HepG2 (cell line): ENCODE measurements around the gene CLIP2. TPM values are rescaled to one million over a fixed set of nuclear protein-coding genes. Genes with fewer than 3 reads are reported as not detected.
A peak's percentile ranks its signal among the peaks of the same experiment; 100 is the strongest.

ENCODE experiments used
- CCAR2 ChIP-seq: fragments of 200-400 bp; formaldehyde crosslinking; optimal IDR thresholded peaks from 2 replicates; pipeline ENCODE3; 2018; ENCODE audit warnings: low read depth, mild to moderate bottlenecking, low read length, moderate library complexity
- ETV6 ChIP-seq: sonication (generic); formaldehyde crosslinking; conservative IDR thresholded peaks from 2 replicates; pipeline ENCODE4 v1.4.0; 2020; ENCODE audit warnings: missing genetic modification reagents
- FOXP4 ChIP-seq: sonication (generic); formaldehyde crosslinking; IDR thresholded peaks from 2 replicates; pipeline ENCODE4 v1.4.0; 2020; ENCODE audit warnings: missing genetic modification reagents
- HNRNPK ChIP-seq: fragments of 200-400 bp; formaldehyde crosslinking; IDR thresholded peaks from 2 replicates; pipeline ENCODE4 v1.6.1; 2018; ENCODE audit warnings: low read length, low read depth, moderate library complexity, mild to moderate bottlenecking; ENCODE audit not compliant: poor library complexity, severe bottlenecking
- KDM5A ChIP-seq: fragments of 200-600 bp; sonication (generic); IDR thresholded peaks from 2 replicates; pipeline ENCODE4 v1.7.0; 2018; ENCODE audit warnings: antibody characterized with exemption, mild to moderate bottlenecking, low read length, borderline replicate concordance
- KDM5B ChIP-seq: sonication (generic); formaldehyde crosslinking; IDR thresholded peaks from 2 replicates; pipeline ENCODE4 v1.4.0; 2020; ENCODE audit warnings: missing genetic modification reagents, mild to moderate bottlenecking, borderline replicate concordance
- KMT2B ChIP-seq: IDR thresholded peaks from 2 replicates; pipeline ENCODE4 v1.6.1; 2016; ENCODE audit warnings: missing genetic modification reagents, missing compliant biosample characterization
- MED1 ChIP-seq: sonication (generic); formaldehyde crosslinking; IDR thresholded peaks from 2 replicates; pipeline ENCODE4 v1.4.0; 2020; ENCODE audit warnings: missing genetic modification reagents
- PRDM10 ChIP-seq: sonication (generic); formaldehyde crosslinking; IDR thresholded peaks from 2 replicates; pipeline ENCODE4 v1.4.0; 2020; ENCODE audit warnings: low read depth, missing genetic modification reagents
- SOX5 ChIP-seq: IDR thresholded peaks from 2 replicates; pipeline ENCODE4 v1.6.1; 2016; ENCODE audit warnings: borderline replicate concordance
- TARDBP ChIP-seq: sonication (generic); formaldehyde crosslinking; IDR thresholded peaks from 2 replicates; pipeline ENCODE4 v1.8.0; 2022; ENCODE audit warnings: mild to moderate bottlenecking, missing genetic modification reagents
- TEAD3 ChIP-seq: optimal IDR thresholded peaks from 2 replicates; pipeline ENCODE3; 2016; ENCODE audit warnings: borderline replicate concordance
- ZBTB20 ChIP-seq: sonication (generic); formaldehyde crosslinking; IDR thresholded peaks from 2 replicates; pipeline ENCODE4 v1.8.1; 2023; ENCODE audit warnings: missing genetic modification reagents, low read depth, mild to moderate bottlenecking, borderline replicate concordance
- ZFY ChIP-seq: sonication (generic); formaldehyde crosslinking; IDR thresholded peaks from 2 replicates; pipeline ENCODE4 v1.4.0; 2020; ENCODE audit warnings: missing genetic modification reagents
- ZNF17 ChIP-seq: sonication (generic); formaldehyde crosslinking; IDR thresholded peaks from 2 replicates; pipeline ENCODE4 v1.5.0; 2020; ENCODE audit warnings: mild to moderate bottlenecking, missing genetic modification reagents
- ZNF326 ChIP-seq: sonication (generic); formaldehyde crosslinking; IDR thresholded peaks from 2 replicates; pipeline ENCODE4 v1.4.0; 2020; ENCODE audit warnings: missing genetic modification reagents, borderline replicate concordance
- ZNF432 ChIP-seq: sonication (generic); formaldehyde crosslinking; IDR thresholded peaks from 2 replicates; pipeline ENCODE4 v1.5.0; 2020; ENCODE audit warnings: missing genetic modification reagents, mild to moderate bottlenecking, borderline replicate concordance
- ZNF513 ChIP-seq: sonication (generic); formaldehyde crosslinking; conservative IDR thresholded peaks from 2 replicates; pipeline ENCODE4 v1.5.0; 2020; ENCODE audit warnings: missing genetic modification reagents
- ZNF564 ChIP-seq: sonication (generic); formaldehyde crosslinking; IDR thresholded peaks from 2 replicates; pipeline ENCODE4 v1.8.1; 2023; ENCODE audit warnings: mild to moderate bottlenecking, missing genetic modification reagents
- polyA plus RNA-seq, 8 experiments: library from polyadenylated mRNA; depleted of rRNA in 3 of 8; stranded (reverse) in 7 of 8; unstranded in 1 of 8; fragments of >200 nt; fragmentation: Illumina TruSeq in 4 of 8; extraction: Trizol in 4 of 8; gene quantifications; 2 replicates each; pipeline versions ENCODE4 v1.2.1 to v1.2.3, GENCODE V29; 2011 to 2016; ENCODE audit warnings: low read depth in 4 of 8, missing spikeins in 1 of 8, mixed read lengths in 1 of 8; ENCODE audit not compliant: insufficient read depth in 1 of 8
- total RNA-seq, 5 experiments: library from RNA; depleted of rRNA; stranded (reverse); fragments of >200 nt; fragmentation: Illumina TruSeq; extraction: Trizol; gene quantifications; 2 replicates each; pipeline ENCODE4 v1.2.3, GENCODE V29; 2016; ENCODE audit warnings: low read depth in 1 of 5
- TF ChIP-seq, protein P1 (sequence below): sonication (generic); formaldehyde crosslinking; IDR thresholded peaks from 2 replicates; pipeline ENCODE4 v1.4.0; 2020; ENCODE audit warnings: missing genetic modification reagents
- TF ChIP-seq, protein P2 (sequence below): sonication (generic); formaldehyde crosslinking; IDR thresholded peaks from 2 replicates; pipeline ENCODE4 v1.4.0; 2020; ENCODE audit warnings: mild to moderate bottlenecking, missing genetic modification reagents

CLIP2 gene
- total and polyA plus RNA-seq, 2 of the 13 experiments (the other 11 are each of a cell fraction or from before 2014, with no cell fraction given), result 6.5 to 17.4 TPM

- TF ChIP-seq ZNF513 (no peak), FOXP4 (CRISPR knock-in tag) (no peak), KDM5A (no peak), TEAD3 (CRISPR knock-in tag) (peak; percentile 27), MED1 (0 out of 2 replicates have a peak, but pooled peaks have one; percentile 8), ZNF564 (CRISPR knock-in tag) (no peak), CCAR2 (no peak), KMT2B (CRISPR knock-in tag) (no peak), PRDM10 (no peak), SOX5 (CRISPR knock-in tag) (no peak), ZNF432 (no peak), TARDBP (CRISPR knock-in tag) (peak; percentile 58; the same call in 1 of the 2 replicates), ETV6 (no peak), ZBTB20 (CRISPR knock-in tag) (no peak), ZNF326 (CRISPR knock-in tag) (no peak), HNRNPK (no peak), ZFY (CRISPR knock-in tag) (no peak), ZNF17 (no peak), KDM5B (CRISPR knock-in tag) (no peak)
- TF ChIP-seq, protein P1, sequence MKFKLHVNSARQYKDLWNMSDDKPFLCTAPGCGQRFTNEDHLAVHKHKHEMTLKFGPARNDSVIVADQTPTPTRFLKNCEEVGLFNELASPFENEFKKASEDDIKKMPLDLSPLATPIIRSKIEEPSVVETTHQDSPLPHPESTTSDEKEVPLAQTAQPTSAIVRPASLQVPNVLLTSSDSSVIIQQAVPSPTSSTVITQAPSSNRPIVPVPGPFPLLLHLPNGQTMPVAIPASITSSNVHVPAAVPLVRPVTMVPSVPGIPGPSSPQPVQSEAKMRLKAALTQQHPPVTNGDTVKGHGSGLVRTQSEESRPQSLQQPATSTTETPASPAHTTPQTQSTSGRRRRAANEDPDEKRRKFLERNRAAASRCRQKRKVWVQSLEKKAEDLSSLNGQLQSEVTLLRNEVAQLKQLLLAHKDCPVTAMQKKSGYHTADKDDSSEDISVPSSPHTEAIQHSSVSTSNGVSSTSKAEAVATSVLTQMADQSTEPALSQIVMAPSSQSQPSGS, result no peak
- TF ChIP-seq, protein P2, sequence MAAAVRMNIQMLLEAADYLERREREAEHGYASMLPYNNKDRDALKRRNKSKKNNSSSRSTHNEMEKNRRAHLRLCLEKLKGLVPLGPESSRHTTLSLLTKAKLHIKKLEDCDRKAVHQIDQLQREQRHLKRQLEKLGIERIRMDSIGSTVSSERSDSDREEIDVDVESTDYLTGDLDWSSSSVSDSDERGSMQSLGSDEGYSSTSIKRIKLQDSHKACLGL (CRISPR knock-in tag), result no peak
These were observed 76.3 kb downstream of the CLIP2 start (continued) for GRCh38 chr7:74365322-74366022.
